Measurements from ENCODE around the gene PRR11.
"Not testable (repeated sequence)": the region's sequence is repeated elsewhere in the genome, so short reads cannot be mapped to it uniquely, and the experiment has no call there.

The PRR11 gene

GRCh38 chr17:59221159-59221847, 65.8 kb downstream of the PRR11 start:
- no peak for DNase-seq

- no peak for DNase-seq
Observed at GRCh38 chr17:59223813-59224212, 68.3 kb downstream of the PRR11 start.

GRCh38 chr17:59228588-59228987, 73.0 kb downstream of the PRR11 start:
- DNase-seq: not testable (repeated sequence)

- DNase-seq: no peak
Observed at GRCh38 chr17:59230764-59231163, 75.2 kb downstream of the PRR11 start.

GRCh38 chr17:59234631-59235030, 79.1 kb downstream of the PRR11 start:
- no peak for DNase-seq

- DNase-seq: no peak
Observed at GRCh38 chr17:59238906-59239305, 83.4 kb downstream of the PRR11 start.

GRCh38 chr17:59244081-59244480, 88.5 kb downstream of the PRR11 start:
- DNase-seq: no peak

All from NCI-H1092 (cell line).